WI38 (cell line): ENCODE data around the gene NCR3LG1.
A peak's percentile ranks its signal among the peaks of the same experiment; 100 is the strongest.

Experiments
- H3K4me3 ChIP-seq: 2 replicates; pipeline ENCODE4 v1.5.1; 2011; ENCODE audit warnings: low read depth, mild to moderate bottlenecking, control low read depth, low read length
- CTCF ChIP-seq: IDR thresholded peaks from 2 replicates; pipeline ENCODE4 v1.5.1; 2012; ENCODE audit warnings: low read depth, mild to moderate bottlenecking, control low read depth, low read length

The NCR3LG1 gene

GRCh38 chr11:17351510-17352176 lies at the start of gene NCR3LG1:
TSS of gene NCR3LG1 (plus strand) at chr11:17351800. CDS start at chr11:17351970, 170 bp downstream.
- H3K4me3 ChIP-seq = peak within 1 kb of the TSS; percentile 75
- no peak for TF ChIP-seq CTCF

GRCh38 chr11:17313349-17314231 lies 38.0 kb upstream of the NCR3LG1 start:
- H3K4me3 ChIP-seq = peak overlapping the region; percentile 1; the same call in 1 of the 2 replicates
- TF ChIP-seq CTCF = no peak

GRCh38 chr11:17314232-17314547 lies 37.4 kb upstream of the NCR3LG1 start:
- peak overlapping the region; percentile 1; the same call in 1 of the 2 replicates for H3K4me3 ChIP-seq
- TF ChIP-seq CTCF = no peak

GRCh38 chr11:17314904-17315426 lies 36.6 kb upstream of the NCR3LG1 start:
- no peak for TF ChIP-seq CTCF

GRCh38 chr11:17328871-17329494 lies 22.6 kb upstream of the NCR3LG1 start:
- no peak for TF ChIP-seq CTCF

More at GRCh38 chr11:17314904-17315426, 36.6 kb upstream of the NCR3LG1 start:
- H3K4me3 ChIP-seq = no peak overlapping the region

GRCh38 chr11:17331669-17332068 lies 19.9 kb upstream of the NCR3LG1 start:
- no peak for TF ChIP-seq CTCF

More at GRCh38 chr11:17328871-17329494, 22.6 kb upstream of the NCR3LG1 start:
- H3K4me3 ChIP-seq = no peak overlapping the region

More at GRCh38 chr11:17331669-17332068, 19.9 kb upstream of the NCR3LG1 start:
- H3K4me3 ChIP-seq = no peak overlapping the region
